Forelimb muscle (tissue), 1 donor: Measurements from ENCODE around the gene FANCE. TPM values are rescaled to one million over a fixed set of nuclear protein-coding genes. Genes with fewer than 3 reads are reported as not detected.
"Not testable (repeated sequence)": the region's sequence is repeated elsewhere in the genome, so short reads cannot be mapped to it uniquely, and the experiment has no call there.

Experiments
- DNase-seq: peaks from one replicate; pipeline ENCODE4 v3.0.0-alpha.2; 2013; ENCODE audit warnings: low read depth
- polyA plus RNA-seq: library from polyadenylated mRNA; unstranded; fragments of 120-200 nt; gene quantifications from one replicate; pipeline ENCODE4 v1.2.1, GENCODE V29; 2013; ENCODE audit not compliant: insufficient read length

FANCE gene
- polyA plus RNA-seq, 1 donor, result 20.8 TPM

- no peak for DNase-seq
Observed at GRCh38 chr6:35432291-35432690, 19.8 kb upstream of the FANCE start.

DNA sequence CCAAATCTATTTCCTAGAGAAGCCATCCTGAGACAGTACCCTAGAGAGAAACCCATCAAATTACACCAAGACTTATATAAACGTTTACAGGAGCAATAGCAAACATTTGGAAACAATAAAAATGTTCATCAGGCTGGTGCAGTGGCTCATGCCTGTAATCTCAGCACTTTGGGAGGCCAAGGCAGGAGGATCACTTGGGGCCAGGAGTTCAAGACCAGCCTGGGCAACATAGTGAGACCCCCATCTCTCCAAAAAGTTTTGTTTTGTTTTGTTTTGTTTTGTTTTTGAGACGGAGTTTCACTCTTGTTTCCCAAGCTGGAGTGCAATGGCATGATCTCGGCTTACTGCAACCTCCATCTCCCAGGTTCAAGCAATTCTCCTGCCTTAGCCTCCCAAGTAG is 19.4 kb upstream of the FANCE start:
- DNase-seq, result not testable (repeated sequence)

- no peak for DNase-seq
Observed at GRCh38 chr6:35435074-35435837, 16.9 kb upstream of the FANCE start.

DNA sequence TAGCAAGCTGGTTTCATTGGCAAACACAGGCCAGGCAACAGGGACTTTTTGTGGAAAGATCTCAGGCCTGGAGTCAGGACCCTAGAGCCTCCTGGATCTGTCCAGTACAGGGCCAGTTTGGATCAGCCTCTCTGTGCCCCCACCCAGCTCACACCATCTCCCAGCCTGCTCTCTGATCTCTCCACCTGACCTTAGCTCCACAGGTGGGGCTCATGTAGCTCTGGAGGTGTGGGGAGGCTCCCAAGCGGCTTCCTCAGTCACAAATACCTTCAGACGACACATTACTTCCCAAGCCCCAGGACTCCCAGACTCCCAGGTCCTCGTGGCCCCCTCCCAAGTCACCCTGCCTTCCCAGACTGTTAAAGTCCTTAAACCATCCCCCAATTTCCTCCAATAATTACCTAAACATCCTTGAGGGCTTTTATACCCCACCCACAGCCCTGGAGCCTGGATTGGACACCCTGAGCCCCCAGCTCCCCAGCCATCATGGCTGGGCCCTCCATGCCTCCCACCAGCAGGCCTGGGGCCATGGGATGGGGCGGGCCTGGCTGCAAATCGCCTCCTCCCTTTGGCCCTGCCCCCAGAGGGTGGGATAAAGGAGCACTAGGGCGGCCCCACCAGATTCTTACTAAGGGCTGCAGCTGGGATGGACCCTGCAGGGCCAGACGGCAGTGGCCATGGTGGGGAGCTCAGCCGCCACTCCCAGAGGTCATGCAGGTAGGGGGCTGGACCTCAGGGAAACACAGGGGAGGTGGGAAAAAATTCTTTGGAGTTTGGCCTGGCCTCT is 15.9 kb upstream of the FANCE start:
- no peak for DNase-seq

DNA sequence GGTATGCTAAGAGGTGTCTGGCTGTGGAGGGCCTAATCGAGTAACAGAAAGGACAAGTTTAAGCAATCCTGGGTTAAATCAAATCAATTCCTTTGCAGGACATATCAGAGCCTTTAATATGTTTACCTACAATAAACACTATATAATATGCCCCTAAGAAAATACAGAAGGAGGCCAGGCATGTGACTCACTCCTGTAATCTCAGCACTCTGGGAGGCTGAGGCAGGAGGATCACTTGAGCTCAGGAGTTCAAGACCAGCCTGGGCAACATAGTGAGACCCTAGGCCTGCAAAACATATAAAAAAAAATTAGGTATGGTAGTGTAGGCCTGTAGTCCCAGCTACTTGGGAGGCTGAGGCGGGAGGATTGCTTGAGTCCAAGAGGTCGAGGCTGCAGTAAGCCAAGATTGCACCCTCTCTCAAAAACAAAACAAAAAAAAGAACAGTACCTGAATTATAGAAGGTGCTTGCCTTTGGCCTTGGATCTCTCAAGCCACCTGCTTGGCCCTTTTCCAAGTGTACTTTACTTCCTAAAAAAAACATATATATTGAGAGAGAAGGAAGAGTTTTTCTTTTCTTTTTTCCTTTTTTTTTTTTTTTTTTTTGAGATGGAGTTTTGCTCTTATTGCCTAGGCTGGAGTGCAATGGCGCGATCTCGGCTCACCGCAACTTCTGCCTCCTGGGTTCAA is 13.6 kb upstream of the FANCE start:
- DNase-seq, result not testable (repeated sequence)

DNA sequence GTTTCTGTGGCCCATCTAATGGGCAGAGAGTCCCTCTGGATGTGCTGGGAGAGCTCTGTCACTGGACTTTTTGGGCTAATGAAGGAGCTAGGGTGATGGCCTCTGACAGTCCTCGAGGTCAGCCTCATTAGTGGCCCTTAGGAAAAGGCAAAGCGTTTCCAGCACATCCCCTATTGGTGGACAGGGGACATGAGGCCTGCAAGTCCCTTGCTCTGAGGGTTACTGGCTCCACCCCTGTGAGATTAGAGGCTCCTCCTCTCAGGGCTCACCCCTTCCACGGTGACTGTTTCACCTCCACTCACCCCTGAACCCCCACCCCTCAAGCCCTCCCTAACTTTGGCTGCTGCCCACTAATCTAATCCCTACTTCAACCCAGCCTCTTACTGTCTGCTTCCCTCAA is 12.8 kb upstream of the FANCE start:
- no peak for DNase-seq

GRCh38 chr6:35441205-35441604 is 10.9 kb upstream of the FANCE start:
- DNase-seq, result no peak

DNA sequence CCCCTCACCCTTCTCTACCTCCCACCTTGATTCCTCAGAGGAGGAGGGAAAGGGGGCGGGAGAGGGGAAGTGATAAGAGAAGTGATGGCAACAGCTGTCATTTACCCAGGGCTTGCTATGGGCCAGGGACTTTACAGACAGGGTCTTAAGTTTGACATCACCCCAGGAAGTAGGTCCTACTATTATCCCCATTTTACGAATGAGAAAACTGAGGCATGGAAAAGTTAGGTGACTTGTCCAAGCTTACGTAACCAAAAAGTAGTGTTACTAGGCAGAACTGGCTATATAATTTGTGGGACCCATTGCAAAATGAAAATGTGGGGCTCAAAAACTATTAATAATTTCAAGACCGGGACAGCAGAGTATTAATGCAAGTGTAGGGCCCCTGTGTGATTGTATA is 10.5 kb upstream of the FANCE start:
- DNase-seq, result no peak

GRCh38 chr6:35442693-35443092 is 9.4 kb upstream of the FANCE start:
- DNase-seq, result no peak

DNA sequence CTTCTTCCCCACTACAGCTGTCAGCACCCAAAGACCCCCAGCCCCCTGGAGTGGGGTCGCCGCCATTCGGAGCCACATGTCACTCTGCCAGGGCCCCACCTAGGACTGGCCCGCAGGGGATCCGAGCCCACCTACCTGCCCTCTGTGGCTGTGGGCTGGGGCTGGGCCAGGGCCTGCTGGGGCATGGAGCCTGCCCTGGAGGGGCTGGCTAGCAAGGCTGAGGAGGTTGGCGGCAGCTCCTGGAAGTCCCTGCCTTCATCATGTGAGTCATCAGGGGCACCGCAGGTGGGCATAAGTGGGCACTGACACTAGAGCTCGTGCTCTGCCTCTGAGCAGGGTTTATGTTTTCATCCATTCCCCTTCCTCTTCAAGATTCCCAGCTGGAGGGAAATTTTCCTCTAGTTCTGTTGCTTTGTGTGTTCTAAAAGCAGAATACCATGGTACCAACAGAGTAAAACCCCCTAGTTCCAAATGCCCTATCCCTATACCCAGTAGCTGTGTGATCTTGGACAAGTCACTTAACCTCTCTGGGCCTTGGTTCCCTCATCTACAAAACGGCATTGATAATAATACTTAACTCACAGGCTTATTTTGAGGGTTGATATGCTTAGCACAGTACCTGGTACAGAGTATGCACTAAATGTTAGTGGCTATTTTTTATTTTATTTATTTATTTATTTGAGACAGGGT is 8.7 kb upstream of the FANCE start:
- DNase-seq, result no peak

DNA sequence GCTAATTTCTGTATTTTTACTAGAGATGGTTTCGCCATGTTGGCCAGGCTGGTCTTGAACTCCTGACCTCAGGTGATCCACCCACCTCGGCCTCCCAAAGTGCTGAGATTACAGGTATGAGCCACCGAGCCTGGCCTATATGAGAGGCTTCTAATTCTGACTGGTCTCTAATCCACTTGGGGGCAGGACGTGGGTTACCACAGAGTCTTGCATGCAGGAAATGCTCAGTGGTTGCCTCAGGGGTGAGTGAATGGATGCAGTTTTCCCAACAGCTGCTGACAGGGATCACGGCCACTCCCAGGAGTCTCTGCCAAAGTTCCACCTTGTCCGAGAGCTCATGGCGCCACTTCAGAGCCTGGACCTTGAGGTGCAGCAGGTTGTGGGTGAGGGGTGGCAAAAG is 6.4 kb upstream of the FANCE start:
- no peak for DNase-seq

DNA sequence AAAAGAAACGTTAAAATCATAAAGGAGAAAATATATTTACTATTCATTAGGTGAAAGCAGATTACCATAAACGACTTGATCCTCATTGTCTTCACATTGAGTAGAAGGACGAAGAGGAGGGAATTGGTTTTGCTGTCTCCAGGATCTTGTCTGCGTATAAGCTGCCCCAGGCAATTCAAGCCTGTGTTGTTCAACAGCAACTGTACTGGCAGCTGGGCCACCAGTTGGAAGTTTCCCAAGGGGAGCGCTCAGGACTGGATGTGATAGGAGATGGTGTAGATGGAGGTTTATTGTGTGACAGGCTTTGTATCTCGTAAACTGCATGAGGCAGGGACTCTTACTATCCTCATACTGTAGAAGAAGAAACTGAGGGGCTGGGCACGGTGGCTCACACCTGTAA is 3.9 kb upstream of the FANCE start:
- no peak for DNase-seq

GRCh38 chr6:35449287-35449881 is 2.8 kb upstream of the FANCE start:
- no peak for DNase-seq

- DNase-seq, result no peak
Observed at GRCh38 chr6:35451354-35452182, 570 bp upstream of the FANCE start.

- DNase-seq, result no peak
Observed at GRCh38 chr6:35453236-35453635, 1.1 kb downstream of the FANCE start.

DNA sequence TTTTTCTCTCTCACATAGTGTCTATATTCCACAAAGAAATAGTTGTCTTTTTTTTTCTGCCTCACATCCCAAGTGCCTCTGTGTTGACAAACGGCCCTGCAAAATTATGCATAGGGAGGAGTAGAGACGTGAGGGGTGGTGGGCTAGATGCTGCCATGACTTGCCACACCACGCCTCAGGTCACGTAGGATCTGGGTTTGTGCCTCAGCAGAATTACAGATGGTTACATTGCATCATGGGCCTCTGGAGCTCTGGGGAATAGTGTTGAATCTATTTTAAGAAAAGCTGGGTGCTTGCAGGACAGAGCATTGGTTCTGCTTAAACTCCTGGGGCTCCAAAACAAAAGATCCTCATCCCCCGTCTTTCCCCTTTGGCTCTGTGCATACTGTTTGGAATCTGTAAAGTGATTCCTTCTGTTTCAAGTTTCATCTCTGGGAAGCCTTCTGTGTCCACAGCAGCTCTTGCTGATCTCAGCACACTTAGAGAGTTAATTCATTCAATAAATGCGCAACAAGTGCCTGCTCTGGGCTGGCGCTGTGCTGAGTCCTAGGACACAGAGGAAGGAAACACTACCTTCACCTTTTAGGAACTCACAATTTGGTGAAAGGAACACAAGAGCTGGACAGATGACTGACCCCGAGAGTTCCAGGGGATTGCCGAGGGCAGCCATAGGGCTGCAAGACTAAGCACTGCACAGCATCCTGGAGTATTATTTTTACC is 2.4 kb downstream of the FANCE start:
- DNase-seq, result no peak

DNA sequence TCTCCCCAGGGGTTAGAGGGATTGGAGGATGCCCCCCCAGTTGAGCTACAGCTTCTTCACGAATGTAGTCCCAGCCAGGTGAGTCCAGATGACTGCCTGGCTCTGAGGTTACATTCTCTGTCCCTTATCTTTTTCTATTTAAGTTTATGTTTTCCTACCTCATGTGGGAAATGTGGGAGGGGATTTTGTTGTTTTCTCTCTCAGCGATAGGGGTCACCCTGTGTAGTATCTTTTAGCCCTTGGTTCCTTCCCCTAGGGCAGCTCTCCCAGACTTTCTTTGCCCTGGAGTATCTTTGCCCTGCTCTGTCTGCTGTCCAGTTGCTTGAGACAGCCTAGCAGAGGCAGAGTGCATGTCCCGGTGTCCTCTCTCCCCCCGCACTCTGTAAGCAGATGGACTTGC is 5.8 kb downstream of the FANCE start:
- DNase-seq, result no peak

GRCh38 chr6:35461270-35461669 is 9.1 kb downstream of the FANCE start:
- no peak for DNase-seq

- DNase-seq, result no peak
Observed at GRCh38 chr6:35463292-35463691, 11.2 kb downstream of the FANCE start.

GRCh38 chr6:35465646-35466045 is 13.5 kb downstream of the FANCE start:
- DNase-seq, result no peak
